Suprapubic skin (tissue), 4 donors: ENCODE data around the gene LMCD1.

Source experiments
- CTCF ChIP-seq, 2 donors: fragments of 200-600 bp in 1 of 2; fragments of 450-650 bp in 1 of 2; sonication (generic) in 1 of 2; IDR thresholded peaks; one replicate each; pipeline ENCODE4 v1.5.1; 2016 to 2019; ENCODE audit warnings: antibody characterized with exemption in 2 of 2, mild to moderate bottlenecking in 1 of 2, moderate library complexity in 1 of 2
- EP300 ChIP-seq: sonication (generic); formaldehyde crosslinking; IDR thresholded peaks from one replicate; pipeline ENCODE4 v1.6.1; 2017; ENCODE audit warnings: antibody characterized with exemption
- POLR2A ChIP-seq, 2 donors: fragments of 450-650 bp; IDR thresholded peaks; one replicate each; pipeline ENCODE4 v1.6.1; 2017; ENCODE audit warnings: antibody characterized with exemption in 2 of 2, mild to moderate bottlenecking in 2 of 2, moderate library complexity in 2 of 2
- POLR2AphosphoS5 ChIP-seq, 3 donors: sonication (generic); formaldehyde crosslinking; IDR thresholded peaks; one replicate each; pipeline ENCODE4 v1.6.1; 2017; ENCODE audit warnings: antibody characterized with exemption in 3 of 3

- TF ChIP-seq CTCF (IDR thresholded peaks at IDR 0.05) (no peak), POLR2AphosphoS5 (IDR thresholded peaks at IDR 0.05) (no peak), POLR2A (IDR thresholded peaks at IDR 0.05) (no peak), EP300 (no peak)
Observed at GRCh38 chr3:8576436-8576835, 74.8 kb downstream of the LMCD1 start.
